ENCODE data around the gene ANP32A.

ANP32A gene

GRCh38 chr15:68729789-68730411 is 90.8 kb downstream of the ANP32A start:
- Histone ChIP-seq H3K4me3 (no peak overlapping the region), H3K27ac (no peak overlapping the region)
